SKM-1 treated with dmso at 0.1 percent for 144 hours (cell line): ENCODE results near the gene DLK1.

Source experiments
- DNase-seq: peaks from one replicate; lab custom pipeline; 2025; ENCODE audit not compliant: unreplicated experiment; lab: John Stamatoyannopoulos, UW

Gene DLK1

DNA sequence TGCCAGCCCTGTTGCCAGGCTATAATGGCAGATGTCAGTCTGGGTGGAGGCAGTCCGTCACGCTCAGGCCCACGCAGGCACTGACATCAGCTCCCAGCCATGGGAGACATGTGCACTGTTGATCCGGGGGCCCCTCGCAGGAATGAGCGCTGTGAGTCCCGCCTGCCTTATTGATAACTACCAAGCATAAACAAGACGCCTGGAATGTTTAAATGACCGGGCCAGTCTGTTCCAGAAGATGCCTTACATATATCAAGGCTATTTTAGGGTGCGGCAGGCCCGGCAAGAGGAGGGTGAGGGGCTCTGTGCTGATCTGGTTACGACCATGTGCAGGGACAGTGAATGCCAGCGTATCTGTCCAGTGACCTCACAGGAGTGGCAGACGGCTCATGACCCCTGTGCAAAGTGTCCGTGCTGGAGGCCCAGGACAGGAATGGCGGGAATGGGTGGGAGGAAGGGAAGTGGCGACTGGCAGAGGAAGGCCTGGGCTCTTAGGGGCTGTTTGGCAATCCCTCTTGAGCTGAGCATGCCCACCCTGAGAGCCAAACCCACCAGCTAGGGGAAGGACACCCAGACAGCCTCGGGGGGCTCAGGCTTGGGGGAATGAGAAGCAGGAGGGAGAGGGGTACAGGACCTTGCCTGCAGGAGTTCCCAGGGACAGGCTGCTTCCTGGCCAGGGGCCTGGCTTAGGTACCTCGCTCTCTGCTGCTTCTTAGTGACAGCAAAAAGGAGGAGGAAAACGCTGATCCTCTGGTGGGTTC is 49.3 kb downstream of the DLK1 start:
- no peak for DNase-seq

GRCh38 chr14:100776681-100777365 is 50.1 kb downstream of the DLK1 start:
- no peak for DNase-seq

GRCh38 chr14:100777366-100777817 is 50.7 kb downstream of the DLK1 start:
- DNase-seq = no peak

- no peak for DNase-seq
Measured at GRCh38 chr14:100777818-100778525, 51.3 kb downstream of the DLK1 start.

GRCh38 chr14:100778526-100778882 is 51.8 kb downstream of the DLK1 start:
- DNase-seq = no peak

- no peak for DNase-seq
Measured at GRCh38 chr14:100778951-100779690, 52.4 kb downstream of the DLK1 start.

DNA sequence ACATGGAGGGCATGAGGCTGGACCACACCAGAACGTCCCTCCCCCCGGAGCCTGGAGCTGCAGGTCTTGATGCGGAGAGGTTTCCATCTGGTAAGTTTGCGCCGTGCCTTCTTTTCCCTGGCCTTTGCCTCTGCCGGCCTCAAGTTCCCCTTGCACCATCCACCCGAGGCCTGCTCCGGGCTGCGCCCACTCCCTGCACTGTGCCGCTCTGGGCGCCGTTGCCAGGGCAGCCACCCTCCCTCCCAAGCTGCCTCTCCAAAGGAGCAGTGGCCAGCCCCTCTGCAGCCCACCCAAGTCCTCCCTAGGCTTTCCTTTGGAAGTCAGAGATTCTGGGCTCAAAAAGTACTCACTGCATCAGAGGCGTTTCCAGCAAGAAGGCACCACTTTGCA is 53.0 kb downstream of the DLK1 start:
- DNase-seq = no peak

DNA sequence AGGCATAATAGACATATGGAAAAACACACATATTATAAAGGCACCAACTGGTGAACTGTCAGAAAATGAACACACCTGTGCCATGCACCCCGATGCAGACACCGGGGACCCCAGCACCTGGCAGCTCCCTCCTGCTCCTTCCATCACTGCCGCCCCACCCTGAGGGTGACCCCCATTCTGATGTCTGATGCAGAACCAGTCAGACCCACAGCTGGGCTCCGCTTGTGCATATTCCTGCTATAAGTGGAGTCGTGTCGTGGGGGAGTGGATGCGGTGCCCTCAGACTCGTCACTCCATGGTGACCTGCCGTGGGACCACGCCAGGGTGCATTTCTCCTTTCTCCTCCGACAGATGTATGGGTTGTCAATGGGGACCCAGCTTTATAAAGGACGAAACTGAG is 53.6 kb downstream of the DLK1 start:
- DNase-seq = no peak

- DNase-seq = no peak
Measured at GRCh38 chr14:100780646-100781355, 54.1 kb downstream of the DLK1 start.

DNA sequence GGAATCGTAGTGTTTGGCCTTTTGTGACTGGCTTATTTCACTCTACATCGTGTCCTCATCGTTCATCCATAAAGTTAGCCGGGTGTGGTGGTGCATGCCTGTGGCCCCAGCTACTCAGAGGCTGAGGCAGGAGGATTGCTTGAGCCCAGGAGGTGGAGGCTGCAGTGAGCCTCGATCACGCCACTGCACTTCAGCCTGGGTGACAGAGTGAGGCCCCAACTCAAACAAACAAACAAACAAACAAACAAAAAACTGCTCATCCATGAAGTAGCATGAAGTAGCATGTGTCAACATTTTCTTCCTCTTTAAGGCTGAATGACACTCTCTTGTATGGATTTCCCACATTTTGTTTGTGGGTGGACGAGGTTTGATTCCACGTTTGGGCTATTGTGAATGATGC is 55.3 kb downstream of the DLK1 start:
- DNase-seq = no peak

GRCh38 chr14:100782516-100783320 is 56.0 kb downstream of the DLK1 start:
- no peak for DNase-seq

DNA sequence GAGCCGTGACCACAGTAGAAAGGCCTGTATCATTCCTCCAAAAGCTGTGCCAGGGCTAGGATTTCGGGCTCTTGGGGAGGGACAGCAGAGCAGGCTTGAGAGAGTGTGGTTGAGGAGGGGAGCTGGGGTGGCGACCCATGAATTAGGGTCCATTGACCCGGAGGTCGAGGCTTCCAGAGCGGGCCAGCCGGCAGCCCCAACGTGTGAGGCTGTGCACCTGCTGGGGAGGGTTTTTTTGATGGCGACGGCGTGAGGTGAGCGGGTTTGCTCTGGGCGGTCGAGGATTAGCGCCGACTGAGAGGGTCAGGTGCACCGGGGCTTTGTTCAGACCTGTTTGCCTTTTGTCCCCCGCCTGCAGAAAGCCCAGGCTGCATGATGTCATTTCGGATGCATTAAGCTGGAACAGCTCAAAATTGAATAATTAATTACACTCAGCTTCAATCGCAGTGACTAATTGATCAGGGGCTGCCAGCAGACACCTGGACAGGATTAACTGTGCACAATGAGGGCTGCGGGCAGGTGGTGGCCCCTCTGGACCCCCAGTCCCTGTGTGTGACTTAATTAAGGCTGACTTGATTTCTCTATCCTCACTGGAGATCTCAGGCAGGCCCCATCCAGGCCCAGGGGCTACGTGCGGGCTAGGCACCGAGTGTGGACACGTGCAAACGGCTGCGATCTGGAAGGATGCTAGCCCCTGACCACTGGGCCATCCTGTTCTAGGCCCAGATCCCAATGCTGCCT is 57.1 kb downstream of the DLK1 start:
- no peak for DNase-seq

- no peak for DNase-seq
Measured at GRCh38 chr14:100784523-100785337, 58.0 kb downstream of the DLK1 start.

DNA sequence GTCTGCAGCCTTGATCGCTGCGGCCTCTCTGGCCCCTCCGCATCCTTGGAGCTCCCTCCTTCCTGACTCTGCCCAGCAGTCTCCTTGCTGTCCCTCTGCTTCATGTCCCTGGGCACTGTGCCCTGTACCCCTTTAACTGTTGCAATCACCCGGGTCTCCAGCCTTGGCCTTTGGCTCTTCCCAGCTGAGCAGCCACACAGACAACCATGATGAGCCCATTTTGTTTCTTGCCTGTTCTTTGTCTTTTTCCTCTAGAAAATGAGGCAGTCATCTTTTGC is 58.6 kb downstream of the DLK1 start:
- DNase-seq = no peak

DNA sequence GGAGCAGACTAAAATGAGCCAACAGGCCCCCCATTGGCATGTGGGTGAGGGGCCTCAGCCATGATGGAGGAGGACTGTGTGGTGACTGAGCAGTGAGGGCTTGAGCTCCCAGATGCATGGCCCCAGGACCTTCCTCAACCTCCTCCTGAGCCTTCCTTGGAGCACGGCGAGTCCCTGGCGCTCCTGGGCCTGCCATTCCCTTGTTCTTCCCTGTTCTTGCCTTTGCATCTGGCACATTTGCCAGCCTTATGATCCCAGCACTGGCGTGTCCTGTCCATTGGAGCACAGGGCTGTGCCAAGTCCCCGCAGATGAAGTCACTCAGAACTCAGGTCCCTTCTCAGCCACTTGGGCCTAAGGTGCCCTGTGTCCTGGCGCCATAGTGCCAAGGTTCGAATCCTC is 58.9 kb downstream of the DLK1 start:
- no peak for DNase-seq

GRCh38 chr14:100786131-100786530 is 59.4 kb downstream of the DLK1 start:
- DNase-seq = no peak

DNA sequence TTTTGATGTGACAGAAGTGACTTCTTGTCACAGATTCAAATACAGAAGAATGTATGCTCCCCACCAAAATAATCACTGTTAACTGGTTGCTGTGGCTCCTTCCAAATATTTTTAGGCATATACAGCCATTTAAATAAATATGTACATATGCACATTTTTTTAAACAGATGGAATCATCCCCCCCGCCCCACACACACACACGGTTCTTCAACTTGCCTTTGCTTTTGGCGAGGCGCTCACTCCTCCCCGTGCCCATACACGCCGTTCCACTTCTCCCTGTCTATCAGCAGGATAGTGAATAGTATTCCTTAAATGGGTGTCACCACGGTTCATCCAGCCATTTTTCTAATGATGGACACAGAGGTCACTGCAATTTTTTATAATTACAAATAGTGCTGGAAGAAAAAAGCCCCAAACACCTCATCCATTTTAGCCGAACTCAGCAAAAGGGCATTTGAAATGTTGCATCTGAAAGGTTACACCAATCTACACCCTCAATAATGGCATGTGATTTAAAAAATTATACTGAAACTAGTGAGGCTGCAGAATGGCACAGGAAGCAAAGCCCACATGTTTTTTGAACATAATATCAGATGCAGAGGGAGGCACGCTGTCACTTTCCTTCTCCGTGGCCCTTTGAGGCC is 60.0 kb downstream of the DLK1 start:
- no peak for DNase-seq

- DNase-seq = no peak
Measured at GRCh38 chr14:100787659-100788058, 61.0 kb downstream of the DLK1 start.
